GM10266 (cell line): ENCODE data around the gene USP5.

ENCODE experiments used
- DNase-seq: peaks from one replicate; pipeline ENCODE4 v3.0.0; 2012; ENCODE audit errors: extremely low spot score
- CTCF ChIP-seq: IDR thresholded peaks from 2 replicates; pipeline ENCODE4 v1.5.1; 2012; ENCODE audit warnings: mild to moderate bottlenecking, low read depth; ENCODE audit not compliant: control insufficient read depth, insufficient read depth; ENCODE audit errors: missing control alignments

USP5 gene

GRCh38 chr12:6851921-6852650 lies at the start of gene USP5:
TSS of gene USP5 (plus strand) at chr12:6852150. CDS start at chr12:6852180, 30 bp downstream.
- no peak for TF ChIP-seq CTCF
- peak; percentile 93 for DNase-seq

GRCh38 chr12:6807170-6807569 lies 44.8 kb upstream of the USP5 start:
- no peak for DNase-seq
- no peak for TF ChIP-seq CTCF

- DNase-seq: no peak
- TF ChIP-seq CTCF: no peak
These were observed 42.9 kb upstream of the USP5 start for GRCh38 chr12:6809056-6809455.

GRCh38 chr12:6810758-6811157 lies 41.2 kb upstream of the USP5 start:
- no peak for TF ChIP-seq CTCF
- DNase-seq: no peak

GRCh38 chr12:6813363-6813762 lies 38.6 kb upstream of the USP5 start:
- no peak for TF ChIP-seq CTCF

GRCh38 chr12:6816598-6816997 lies 35.4 kb upstream of the USP5 start:
- DNase-seq: no peak
- no peak for TF ChIP-seq CTCF

More at GRCh38 chr12:6813363-6813762, 38.6 kb upstream of the USP5 start:
- DNase-seq: no peak

GRCh38 chr12:6817098-6817497 lies 34.9 kb upstream of the USP5 start:
- TF ChIP-seq CTCF: no peak
- no peak for DNase-seq
